Measurements from ENCODE around the gene PPM1E. TPM values are rescaled to one million over a fixed set of nuclear protein-coding genes. Genes with fewer than 3 reads are reported as not detected.

PPM1E gene
- total RNA-seq, 4 donors from 2014 or later, result 0.35 to 0.92 (median 0.44) TPM

GRCh38 chr17:58722696-58723095, 33.0 kb upstream of the PPM1E start:
- H3K36me3 ChIP-seq, result peaks cover 0 to 61% of the 10 kb centered on the region in 2 donors
- no peaks in the 10 kb centered on the region for H3K27me3 ChIP-seq
- TF ChIP-seq POLR2AphosphoS5 (IDR thresholded peaks at IDR 0.05), result no peak
- H3K27ac ChIP-seq, result no peak overlapping the region
- no peaks in the 10 kb centered on the region for H3K9me3 ChIP-seq
- ATAC-seq, result no peak
- no peaks in the 10 kb centered on the region for H3K4me1 ChIP-seq
- 100% methylated on average over 2 of the region's 2 CpGs for WGBS, 2 donors (ENCODE audit: low coverage in 1 of 2)
- no peak overlapping the region for H3K4me3 ChIP-seq

GRCh38 chr17:58728798-58729197, 26.9 kb upstream of the PPM1E start:
- H3K27ac ChIP-seq, result no peak overlapping the region
- no peaks in the 10 kb centered on the region for H3K9me3 ChIP-seq
- H3K4me1 ChIP-seq, result no peaks in the 10 kb centered on the region
- H3K4me3 ChIP-seq, result no peak overlapping the region
- H3K36me3 ChIP-seq, result peaks cover 0 to 54% of the 10 kb centered on the region in 2 donors
- no peaks in the 10 kb centered on the region for H3K27me3 ChIP-seq
- no peak for ATAC-seq
- 14 to 15% methylated on average over 1 of the region's 1 CpG for WGBS, 2 donors (ENCODE audit: low coverage in 1 of 2)
- no peak for TF ChIP-seq POLR2AphosphoS5 (IDR thresholded peaks at IDR 0.05)
- no peak for TF ChIP-seq EP300 (IDR thresholded peaks at IDR 0.05)
- TF ChIP-seq CTCF (IDR thresholded peaks at IDR 0.05), result no peak
- TF ChIP-seq POLR2A (IDR thresholded peaks at IDR 0.05), result no peak

GRCh38 chr17:58730937-58731336, 24.7 kb upstream of the PPM1E start:
- H3K27ac ChIP-seq, result no peak overlapping the region
- H3K4me1 ChIP-seq, result no peaks in the 10 kb centered on the region
- no peak for TF ChIP-seq POLR2A (IDR thresholded peaks at IDR 0.05)
- no peak for TF ChIP-seq POLR2AphosphoS5 (IDR thresholded peaks at IDR 0.05)
- no peak for TF ChIP-seq CTCF (IDR thresholded peaks at IDR 0.05)
- TF ChIP-seq EP300 (IDR thresholded peaks at IDR 0.05), result no peak
- H3K36me3 ChIP-seq, result peaks cover 0 to 69% of the 10 kb centered on the region in 2 donors
- ATAC-seq, result no peak
- H3K4me3 ChIP-seq, result no peak overlapping the region
- no peaks in the 10 kb centered on the region for H3K9me3 ChIP-seq
- no peaks in the 10 kb centered on the region for H3K27me3 ChIP-seq

GRCh38 chr17:58734040-58734439, 21.6 kb upstream of the PPM1E start:
- ATAC-seq, result no peak
- TF ChIP-seq EP300 (IDR thresholded peaks at IDR 0.05) (no peak), POLR2AphosphoS5 (IDR thresholded peaks at IDR 0.05) (no peak), CTCF (IDR thresholded peaks at IDR 0.05) (no peak), POLR2A (IDR thresholded peaks at IDR 0.05) (no peak)
- H3K27me3 ChIP-seq, result no peaks in the 10 kb centered on the region
- H3K36me3 ChIP-seq, result peaks cover 0 to 56% of the 10 kb centered on the region in 2 donors
- H3K4me3 ChIP-seq, result no peak overlapping the region
- H3K4me1 ChIP-seq, result no peaks in the 10 kb centered on the region
- no peaks in the 10 kb centered on the region for H3K9me3 ChIP-seq
- 73% methylated on average over 3 of the region's 3 CpGs; no CpG with 5 or more reads in 1 of the 2 donors for WGBS, 2 donors (ENCODE audit: low coverage in 1 of 2)
- no peak overlapping the region for H3K27ac ChIP-seq

- Histone ChIP-seq H3K36me3 (peaks cover 0 to 50% of the 10 kb centered on the region in 2 donors), H3K9me3 (no peaks in the 10 kb centered on the region), H3K4me3 (no peak overlapping the region), H3K4me1 (no peaks in the 10 kb centered on the region), H3K27ac (no peak overlapping the region), H3K27me3 (no peaks in the 10 kb centered on the region)
- TF ChIP-seq CTCF (IDR thresholded peaks at IDR 0.05) (no peak), POLR2A (IDR thresholded peaks at IDR 0.05) (no peak), POLR2AphosphoS5 (IDR thresholded peaks at IDR 0.05) (no peak), EP300 (IDR thresholded peaks at IDR 0.05) (no peak)
- WGBS, 2 donors (ENCODE audit: low coverage in 1 of 2), result 76 to 88% methylated on average over 2 to 3 of the region's 3 CpGs
- ATAC-seq, result no peak
Observed at GRCh38 chr17:58734811-58735210, 20.8 kb upstream of the PPM1E start.
